GM03348 (cell line): ENCODE measurements around the gene UTP25.
A peak's percentile ranks its signal among the peaks of the same experiment; 100 is the strongest.
"Not testable (repeated sequence)": the region's sequence is repeated elsewhere in the genome, so short reads cannot be mapped to it uniquely, and the experiment has no call there.

Experiments
- DNase-seq: peaks from one replicate; pipeline ENCODE4 v3.0.0; 2012; ENCODE audit warnings: low spot score

The UTP25 gene

DNA sequence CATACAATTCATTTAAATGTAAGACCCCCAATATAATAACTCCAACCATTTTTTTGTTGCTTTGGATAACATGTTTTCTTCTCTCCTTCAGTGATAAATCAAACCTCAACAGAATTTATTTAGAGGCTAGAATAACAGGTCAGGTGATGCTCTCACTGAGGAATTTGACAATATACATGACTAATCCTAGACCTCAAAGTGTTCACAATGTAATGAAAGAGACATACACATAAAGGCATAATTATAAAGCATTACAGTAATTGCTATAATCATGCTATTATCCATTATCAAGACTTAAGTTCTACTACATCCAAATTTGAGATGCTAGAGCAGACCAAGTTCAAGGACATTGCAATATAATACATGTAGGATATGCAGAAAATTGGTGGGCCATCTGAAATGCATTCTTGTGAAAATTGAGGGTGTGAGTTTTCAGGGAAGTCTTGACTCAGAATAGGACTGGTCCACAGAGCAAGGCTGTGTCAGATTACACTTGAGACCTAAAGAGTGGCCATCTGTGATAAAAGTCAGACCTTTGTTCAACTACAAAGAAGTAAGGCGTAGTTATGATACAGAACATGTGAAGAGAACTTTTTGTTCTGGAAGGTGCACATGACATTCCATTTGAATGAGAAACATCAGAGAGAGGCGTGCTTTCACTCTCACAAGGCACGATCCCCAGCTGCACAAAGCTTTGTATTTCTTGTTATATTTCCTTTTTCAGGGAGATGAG, 45.5 kb downstream of the UTP25 start:
- DNase-seq = no peak

DNA sequence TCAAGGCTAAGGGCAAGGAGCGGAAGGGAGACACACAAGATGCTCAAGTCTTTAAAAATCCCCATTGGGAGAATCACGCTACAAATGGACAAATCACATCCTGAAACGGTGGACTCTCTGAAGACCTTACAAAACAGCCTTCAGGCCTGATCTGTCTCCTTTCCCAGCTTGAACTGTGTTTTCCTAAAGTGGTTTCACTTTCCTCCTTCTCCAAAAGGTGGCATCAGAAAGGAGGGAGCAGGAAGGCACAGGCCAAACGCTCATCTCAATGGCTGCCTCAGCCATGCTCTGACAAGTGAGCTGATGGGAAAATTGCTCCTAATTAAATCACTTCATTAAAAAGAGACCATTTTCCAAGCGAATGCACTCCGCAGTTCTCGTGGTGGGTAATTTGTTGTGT, 47.7 kb downstream of the UTP25 start:
- DNase-seq = peak; percentile 64

DNA sequence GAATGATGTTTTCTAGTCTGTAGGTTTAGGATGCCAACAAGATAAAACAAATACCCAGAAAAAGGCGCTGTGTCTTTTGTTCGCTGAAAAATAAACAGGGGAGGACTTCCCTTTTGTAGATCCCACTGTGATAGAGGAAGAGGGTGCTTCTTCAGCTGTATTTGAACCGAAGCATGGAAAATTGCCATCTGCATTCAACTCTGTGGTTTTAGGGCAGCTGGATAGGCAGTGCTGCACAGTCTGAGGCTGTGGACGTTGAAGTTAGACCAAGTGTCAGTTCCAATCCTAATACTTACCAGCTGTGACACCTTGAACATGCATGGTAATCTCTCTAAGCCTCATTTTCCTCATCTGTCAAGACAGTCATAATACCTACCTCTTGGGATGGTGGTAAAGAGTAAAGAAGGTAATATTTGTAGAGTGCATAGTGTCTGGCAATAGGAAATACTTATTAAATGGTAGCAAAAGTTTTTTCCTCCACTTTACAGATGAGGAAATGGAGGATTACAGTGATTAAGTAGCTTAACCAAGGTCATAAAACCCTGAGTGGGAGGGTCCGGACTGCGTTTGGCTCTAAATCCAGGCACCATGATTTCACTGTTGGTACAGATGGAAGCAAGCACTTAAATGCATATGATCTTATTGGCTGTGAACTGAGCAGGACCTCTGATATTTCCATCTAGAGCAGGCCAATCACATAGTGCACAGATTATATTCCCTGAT, 48.5 kb downstream of the UTP25 start:
- no peak for DNase-seq

DNA sequence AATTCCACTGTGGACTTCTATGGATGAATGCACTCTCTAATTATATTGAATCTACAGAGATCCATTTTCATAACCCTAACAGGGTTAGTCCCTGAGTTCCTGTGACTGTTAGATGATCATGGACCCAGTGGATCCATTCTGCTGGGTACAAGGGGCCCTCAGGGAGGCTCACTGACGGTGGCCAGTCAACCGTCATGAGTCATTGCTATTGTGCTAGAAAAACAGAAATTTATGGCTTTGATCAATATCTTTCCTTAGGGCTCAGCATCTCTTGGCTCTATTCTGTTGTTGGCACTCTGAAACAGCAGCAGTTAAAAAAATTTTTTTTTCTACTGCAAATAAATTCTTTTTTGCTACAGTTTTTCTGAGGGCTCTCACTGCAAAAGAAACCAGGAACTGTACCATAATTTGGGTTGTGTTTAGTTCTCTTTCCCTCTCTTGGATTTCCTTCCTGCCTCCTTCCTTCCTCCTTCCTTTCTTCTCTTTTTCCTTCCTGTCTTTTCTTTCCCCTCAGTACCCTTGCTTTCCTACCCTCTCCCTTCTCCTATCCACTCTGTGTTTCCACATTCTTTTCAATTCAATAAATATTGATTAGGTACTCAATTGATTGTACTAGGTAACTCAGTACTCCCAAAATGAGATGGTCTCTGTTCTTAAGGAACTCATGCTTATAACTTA, 49.5 kb downstream of the UTP25 start:
- DNase-seq = no peak

DNA sequence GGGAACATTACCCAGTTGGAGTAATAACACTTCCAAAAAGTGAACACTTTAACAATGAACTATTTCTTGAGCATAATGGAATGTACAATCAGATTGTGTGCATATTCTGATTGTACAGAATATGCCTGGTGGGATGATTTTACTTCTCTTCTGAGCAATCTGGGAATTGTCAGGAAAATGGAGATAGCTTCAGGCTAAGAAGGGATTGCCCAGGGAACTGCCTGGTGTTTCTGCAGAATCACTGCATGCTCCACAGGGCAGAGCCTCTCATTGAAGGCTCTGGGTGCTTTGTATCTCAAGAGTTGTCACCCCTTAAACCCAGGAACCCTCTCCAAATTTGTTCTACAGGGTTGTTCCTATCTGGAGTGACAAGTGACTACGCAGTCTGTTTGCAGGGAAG, 51.2 kb downstream of the UTP25 start:
- no peak for DNase-seq

DNA sequence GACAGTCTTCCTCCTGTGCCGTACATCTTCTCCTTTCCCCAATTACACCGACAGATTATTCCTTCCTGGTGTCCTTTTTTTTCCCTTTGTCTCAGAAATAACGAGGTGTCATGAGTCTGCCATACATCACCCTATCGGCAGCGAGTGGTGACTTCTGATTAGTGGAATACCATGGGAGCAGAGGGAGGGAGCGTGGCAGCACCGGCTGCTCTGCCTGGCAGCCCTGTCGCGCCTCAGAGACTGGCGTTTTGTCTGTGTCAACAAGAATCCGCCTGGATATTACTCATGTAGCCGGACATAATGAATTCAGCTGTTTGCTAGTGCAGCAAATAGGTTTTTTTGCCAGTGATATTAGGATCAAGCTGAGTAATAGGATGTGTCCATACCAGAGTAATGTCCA, 51.8 kb downstream of the UTP25 start:
- DNase-seq = no peak

DNA sequence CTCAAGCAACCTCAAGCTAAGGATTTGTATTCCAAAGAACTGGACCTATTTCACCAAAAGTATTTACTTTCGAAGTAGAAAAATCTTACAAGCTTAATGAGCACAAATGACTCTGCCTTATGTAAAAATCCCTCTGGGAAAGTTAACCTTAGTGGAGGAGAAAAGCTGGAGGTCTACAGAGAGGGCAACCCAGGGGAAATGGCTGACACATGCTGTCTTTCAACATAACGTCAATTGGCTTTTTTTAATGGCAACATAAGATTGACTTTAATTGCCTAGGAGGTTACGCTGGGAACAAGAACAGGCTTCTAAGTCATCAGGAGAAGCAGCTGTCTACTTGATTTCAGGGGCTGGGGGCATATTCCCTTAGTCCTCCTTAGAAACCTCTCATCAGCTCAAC, 52.3 kb downstream of the UTP25 start:
- DNase-seq = no peak

DNA sequence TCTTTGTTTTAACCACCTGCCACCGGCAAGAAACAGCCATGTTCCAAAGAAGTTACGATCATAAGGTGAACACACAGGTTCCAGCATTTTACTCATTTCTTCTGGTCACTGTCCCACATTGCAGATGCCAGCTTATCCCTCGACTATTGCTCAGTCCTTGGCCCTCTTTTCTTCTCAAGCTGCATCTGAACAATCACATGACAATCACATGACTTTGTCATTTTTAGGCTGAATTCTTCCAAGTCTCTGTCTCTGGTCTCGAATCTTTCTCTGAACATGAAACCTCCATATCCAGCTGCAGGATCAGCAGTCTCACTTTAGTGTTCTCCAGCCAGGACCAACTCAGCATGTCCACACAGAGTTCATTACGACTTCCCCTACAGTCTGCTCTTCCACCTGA, 53.8 kb downstream of the UTP25 start:
- DNase-seq = no peak

DNA sequence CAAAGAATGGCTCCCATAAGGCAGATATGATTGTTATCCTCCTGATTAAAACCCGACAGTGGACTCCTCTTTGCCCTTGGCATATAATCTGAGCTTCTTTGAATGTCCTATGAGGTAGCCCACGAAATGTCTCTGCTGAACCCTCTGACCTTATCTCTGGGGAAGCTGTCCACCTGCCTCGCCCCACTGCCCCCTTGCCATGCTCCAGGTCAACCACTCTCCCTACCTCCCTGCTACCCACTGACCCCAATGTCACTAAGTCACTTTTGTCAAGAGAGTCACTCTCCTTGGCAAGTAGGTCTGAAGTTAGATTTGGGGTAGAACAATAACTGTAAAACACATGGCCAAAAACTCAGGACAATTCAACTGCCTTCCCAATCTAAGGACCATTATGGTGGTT, 54.5 kb downstream of the UTP25 start:
- DNase-seq = no peak

DNA sequence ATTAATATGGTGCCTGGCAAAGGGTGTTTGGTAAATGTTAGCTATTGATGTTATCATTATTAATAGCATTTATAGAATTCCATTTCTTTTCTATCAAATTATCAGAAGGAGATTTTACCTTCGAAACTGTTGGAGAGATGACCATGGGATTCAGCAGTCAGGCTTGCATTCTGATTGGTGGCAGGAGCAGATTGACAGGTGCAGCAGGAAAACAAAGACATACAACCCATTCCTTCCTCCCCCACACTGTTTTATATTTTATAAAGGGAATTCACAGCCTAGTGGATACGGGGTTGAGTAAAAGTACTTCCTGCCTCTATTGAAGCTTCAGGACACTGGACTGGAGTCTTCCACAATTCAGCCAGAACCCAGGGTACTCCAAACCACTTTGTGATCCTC, 55.2 kb downstream of the UTP25 start:
- no peak for DNase-seq

DNA sequence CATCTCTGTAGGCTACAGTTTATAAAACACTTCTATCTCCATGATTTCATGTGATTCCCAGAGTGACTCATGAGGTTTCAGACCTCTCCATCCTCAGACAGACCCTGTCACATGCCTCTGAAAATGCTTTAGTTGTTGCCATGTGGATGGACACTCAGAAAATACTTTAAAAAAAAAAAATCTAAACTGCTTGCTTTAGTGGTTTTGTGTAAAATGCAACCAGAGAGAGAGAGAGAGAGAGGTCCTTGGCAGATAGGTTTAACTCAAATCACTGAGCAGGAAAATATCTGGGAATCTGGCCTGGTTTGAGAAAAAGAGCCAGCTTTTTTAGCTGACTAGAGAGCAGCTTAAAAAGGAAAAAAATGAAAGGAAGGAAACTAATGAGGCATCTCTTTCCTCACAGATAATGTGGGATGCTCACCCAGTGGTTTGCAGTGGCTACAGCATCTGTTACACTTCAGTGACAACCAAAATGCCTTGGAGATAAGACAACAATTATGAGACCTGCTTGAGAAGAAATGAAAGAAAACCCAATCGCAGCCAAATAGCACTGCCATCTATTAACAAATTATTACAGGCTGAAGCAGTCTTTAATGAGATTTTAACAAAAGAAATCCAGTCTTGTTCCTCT, 55.7 kb downstream of the UTP25 start:
- DNase-seq = peak; percentile 63

DNA sequence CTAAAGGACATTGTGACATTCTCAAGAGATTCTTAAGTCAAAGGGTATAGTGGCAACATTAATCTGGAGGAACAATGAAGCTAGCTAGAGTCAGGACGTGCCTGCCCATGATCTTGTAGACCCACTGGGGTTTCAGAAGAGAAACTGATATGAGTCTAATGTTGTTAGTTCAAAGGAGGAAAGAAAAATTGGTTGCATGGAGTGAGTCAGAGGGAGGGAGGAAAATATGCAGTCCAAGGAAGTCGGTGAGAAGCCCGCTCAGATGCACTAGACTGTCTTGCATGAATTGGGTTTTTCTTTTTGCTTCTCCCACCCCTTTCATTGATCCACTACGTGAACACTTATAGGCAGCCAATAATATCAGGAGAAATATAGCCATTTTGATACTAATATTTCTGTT, 56.5 kb downstream of the UTP25 start:
- DNase-seq = no peak

DNA sequence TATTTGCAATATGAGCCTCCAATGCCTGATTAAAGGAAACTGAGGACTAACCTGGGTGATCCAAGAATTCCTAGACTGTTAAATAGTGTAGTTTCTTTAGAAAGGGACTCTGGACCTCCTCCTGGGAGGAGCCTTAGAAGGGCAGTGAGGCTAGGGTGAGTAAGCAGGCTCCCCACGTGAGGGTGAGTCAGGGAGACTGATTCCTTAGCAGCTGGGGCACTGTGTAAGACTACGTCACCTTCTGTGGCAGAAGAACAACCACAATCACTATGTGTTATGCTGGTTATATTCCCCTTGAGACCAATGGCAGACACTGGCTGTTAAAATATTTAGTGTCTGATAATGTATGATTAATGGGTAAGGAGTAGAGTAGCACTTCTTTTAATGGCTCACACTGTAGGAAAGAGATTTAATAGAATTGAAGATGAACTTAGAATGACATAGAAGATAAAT, 56.9 kb downstream of the UTP25 start:
- DNase-seq = peak; percentile 94

DNA sequence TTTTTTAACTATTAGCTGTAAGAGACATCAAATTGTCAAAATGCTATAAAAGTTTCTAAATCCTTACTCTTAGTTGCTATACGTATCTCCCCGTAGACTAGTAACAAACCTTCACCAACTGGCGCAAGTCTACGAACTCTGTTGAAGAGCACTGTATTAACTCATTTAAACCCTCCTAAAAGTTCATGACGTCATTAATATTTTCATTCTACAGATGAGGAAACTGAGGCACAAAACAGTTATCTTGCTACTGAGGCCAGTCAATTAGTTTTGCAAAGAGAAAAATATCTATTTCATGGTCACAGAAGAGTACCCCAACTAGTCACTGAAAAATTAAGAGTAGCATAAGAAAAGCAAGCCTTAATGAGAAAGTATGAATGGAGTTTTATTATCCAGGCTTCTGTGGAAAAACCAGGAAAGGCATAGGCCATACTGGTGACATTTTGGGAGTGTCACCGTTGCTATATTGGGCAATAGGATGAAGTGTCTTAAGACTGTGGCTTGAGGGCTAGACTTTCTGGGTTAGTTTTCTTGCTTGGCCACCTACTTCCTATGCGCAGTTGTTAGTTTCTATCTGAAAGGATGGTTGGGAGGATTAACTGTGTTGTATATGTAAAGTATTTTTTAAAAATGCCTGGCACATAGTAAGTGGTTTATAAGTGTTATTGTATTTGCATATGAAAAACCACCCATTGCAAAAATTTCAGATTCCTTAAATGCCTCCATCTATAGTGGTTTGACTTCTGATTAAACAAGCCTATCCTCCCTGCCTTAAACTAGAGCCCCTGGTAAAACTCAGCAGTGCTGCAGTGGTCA, 57.8 kb downstream of the UTP25 start:
- no peak for DNase-seq

DNA sequence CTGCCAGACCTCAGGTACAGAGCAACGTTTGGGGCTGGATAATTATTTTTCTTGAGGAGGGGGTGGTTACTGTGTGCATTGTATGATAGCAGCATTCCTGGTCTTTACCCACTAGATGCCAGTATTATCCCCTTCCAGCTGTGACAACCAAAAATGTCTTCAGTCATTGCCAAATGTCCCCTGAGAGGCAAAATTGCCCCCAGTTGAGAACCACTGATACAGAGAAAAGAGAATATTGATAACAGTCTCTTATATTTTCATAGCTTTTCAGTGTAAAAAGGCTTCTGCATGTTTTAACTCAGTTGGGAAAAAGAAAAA, 58.4 kb downstream of the UTP25 start:
- DNase-seq = no peak

DNA sequence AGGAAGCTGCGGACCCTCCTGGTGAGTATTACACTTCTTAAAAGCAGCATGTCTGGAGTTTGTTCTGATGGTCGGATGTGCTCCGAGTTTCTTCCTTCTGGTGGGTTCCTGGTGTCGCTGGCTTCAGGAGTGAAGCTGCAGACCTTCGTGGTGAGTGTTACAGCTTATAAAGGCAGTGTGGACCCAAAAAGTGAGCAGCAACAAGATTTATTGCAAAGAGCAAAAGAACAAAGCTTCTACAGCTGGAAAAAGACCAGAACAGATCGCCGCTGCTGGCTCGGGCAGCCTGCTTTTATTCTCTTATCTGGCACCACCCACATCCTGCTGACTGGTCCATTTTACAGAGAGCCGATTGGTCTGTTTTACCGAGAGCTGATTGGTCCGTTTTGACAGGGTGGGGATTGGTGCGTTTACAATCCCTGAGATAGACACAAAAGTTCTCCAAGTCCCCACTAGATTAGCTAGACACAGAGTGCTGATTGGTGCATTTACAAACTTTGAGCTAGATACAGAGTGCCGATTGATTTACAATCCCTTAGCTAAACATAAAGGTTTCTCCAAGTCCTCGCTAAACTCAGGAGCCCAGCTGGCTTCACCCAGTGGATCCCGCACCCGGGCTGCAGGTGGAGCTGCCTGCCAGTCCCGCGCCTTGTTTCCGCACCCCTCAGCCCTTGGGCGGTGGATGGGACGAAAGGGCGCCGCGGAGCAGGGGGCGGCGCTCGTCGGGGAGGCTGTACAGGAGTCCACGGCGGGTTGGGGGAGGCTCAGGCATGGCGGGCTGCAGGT, 60.7 kb downstream of the UTP25 start:
- not testable (repeated sequence) for DNase-seq

DNA sequence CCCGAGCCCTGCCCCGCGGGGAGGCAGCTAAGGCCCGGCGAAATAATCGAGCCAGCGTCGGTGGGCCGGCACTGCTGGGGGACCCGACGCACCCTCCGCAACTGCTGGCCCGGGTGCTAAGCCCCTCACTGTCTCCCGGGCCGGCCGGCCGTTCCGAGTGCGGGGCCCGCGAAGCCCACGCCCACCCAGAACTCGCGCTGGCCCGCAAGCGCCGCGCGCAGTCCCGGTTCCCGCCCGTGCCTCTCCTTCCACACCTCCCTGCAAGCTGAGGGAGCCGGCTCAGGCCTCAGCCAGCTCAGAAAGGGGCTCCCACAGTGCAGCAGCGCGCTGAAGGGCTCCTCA, 61.3 kb downstream of the UTP25 start:
- DNase-seq = no peak

DNA sequence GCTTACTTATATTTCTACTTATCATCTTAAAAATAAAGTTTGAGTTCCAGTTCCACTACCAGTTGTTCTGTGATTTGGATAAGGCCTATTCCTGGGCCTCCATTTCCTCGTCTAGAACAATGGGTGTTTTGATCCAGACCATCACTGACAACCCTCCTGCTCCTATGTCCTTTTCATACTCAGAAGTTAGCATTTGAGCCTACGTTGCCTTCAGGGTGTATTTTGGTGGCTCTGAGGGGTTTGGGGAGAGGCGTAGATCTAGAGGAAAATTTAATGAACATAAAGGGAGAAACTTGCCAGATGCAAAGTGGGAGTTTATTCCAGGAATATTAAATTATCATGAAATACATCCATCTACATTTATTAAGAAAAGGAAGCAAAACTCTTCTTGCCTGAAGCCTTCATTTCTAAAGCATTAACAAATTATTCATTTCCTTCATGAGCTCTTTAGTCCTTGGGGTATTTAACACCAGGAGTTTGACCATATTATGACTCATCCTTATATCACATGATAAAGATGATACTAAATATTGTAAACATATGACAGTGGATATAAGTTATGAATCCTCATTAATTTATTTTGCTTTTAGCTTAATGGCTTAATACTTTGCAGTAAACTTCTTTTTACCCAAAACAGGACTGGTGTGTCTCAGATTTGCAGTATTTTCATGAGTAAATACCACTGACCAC, 63.0 kb downstream of the UTP25 start:
- peak; percentile 7 for DNase-seq

DNA sequence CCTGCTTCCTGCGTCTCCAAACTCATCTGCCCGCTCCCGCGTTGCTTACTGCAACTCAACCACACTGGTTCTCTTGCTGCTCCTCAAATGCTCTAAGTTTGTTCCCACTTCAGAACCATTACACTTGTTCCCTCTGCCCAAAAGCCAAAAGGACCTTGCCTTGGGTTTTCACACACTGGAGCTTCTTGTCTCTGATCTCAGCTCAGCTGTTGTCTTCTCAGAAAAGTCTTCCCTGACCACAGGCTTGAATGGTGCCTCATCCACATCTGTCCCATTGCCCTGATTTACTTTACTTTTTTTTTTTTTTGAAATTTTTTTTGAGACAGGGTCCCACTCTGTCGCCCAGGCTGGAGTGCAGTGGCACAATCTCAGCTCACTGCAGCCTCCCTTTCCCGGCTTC, 66.0 kb downstream of the UTP25 start:
- DNase-seq = peak; percentile 2

DNA sequence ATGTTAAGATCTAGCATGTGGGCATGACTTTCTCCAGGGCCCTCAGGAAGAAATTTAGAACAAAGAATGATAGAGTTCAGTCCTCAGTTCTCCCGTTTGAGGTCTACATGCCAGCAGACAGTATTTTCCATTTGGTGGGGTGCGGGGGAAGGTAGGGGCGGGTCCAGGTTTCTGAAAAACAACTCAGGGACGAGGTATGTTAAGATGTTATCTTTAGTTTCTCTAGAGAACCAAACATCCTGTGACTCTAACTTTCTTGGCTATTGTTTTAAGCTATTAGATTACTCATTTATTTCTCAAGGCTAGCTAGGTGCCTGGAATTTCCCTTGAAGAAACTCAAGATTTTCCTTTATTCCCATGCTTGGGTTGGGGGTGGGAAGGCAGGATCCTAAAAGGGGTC, 67.9 kb downstream of the UTP25 start:
- peak; percentile 34 for DNase-seq

DNA sequence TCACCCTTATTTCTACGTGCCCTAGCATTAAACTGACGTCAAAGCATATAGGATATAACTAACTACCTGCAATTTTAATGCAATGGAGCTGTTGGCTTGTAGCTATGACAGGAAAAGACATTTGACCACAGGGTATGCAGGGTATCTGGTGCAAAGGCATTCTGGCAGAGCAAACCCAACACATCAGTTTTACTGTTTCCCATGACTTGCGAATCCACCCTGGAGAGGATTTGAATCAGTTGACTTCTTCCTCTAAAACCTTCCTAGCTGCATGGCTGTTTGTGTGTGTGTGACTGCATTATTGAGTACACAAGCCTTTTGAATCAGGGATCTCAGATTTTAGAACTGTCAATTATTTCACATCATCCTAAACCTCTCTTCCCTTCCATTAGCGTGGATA, 68.6 kb downstream of the UTP25 start:
- peak; percentile 1 for DNase-seq
